ENCODE results near the gene ZBTB20.

DNA sequence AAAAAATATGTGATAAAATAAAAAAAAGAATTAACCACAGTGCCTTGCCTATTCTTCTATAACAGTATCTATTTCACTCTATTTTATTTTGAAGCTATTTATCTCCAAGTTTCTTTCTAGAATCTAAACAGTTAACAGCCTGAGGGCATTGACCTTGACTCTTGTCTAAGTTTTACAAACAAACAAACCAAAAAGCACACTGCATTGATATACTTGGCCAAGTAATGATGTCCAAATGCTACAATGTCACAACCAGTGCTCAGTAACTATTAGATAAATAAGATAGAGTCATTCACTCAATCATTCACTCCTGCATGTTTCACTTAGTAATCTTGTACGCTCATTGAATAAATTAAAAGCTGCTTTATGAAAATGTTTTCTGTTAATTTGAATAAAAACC lies 466.8 kb downstream of the ZBTB20 start:
- TF ChIP-seq, protein P1, sequence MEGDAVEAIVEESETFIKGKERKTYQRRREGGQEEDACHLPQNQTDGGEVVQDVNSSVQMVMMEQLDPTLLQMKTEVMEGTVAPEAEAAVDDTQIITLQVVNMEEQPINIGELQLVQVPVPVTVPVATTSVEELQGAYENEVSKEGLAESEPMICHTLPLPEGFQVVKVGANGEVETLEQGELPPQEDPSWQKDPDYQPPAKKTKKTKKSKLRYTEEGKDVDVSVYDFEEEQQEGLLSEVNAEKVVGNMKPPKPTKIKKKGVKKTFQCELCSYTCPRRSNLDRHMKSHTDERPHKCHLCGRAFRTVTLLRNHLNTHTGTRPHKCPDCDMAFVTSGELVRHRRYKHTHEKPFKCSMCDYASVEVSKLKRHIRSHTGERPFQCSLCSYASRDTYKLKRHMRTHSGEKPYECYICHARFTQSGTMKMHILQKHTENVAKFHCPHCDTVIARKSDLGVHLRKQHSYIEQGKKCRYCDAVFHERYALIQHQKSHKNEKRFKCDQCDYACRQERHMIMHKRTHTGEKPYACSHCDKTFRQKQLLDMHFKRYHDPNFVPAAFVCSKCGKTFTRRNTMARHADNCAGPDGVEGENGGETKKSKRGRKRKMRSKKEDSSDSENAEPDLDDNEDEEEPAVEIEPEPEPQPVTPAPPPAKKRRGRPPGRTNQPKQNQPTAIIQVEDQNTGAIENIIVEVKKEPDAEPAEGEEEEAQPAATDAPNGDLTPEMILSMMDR (IDR thresholded peaks at IDR 0.05 in 8 of 11, conservative IDR thresholded peaks at IDR 0.05 in 3 of 11): no peak
- no peak for TF ChIP-seq POLR2AphosphoS5 (IDR thresholded peaks at IDR 0.05)

Data from spleen (tissue), 7 donors.